H9 (cell line): ENCODE results near the gene RIOK1. TPM values are rescaled to one million over a fixed set of nuclear protein-coding genes. Genes with fewer than 3 reads are reported as not detected.
A peak's percentile ranks its signal among the peaks of the same experiment; 100 is the strongest.
"Not testable (repeated sequence)": the region's sequence is repeated elsewhere in the genome, so short reads cannot be mapped to it uniquely, and the experiment has no call there.

Experiments
- DNase-seq: peaks from one replicate; pipeline ENCODE4 v3.0.0-alpha.2; 2017
- H2AFZ ChIP-seq: one replicate; pipeline ENCODE4 v1.6.1; 2013; ENCODE audit warnings: mild to moderate bottlenecking, low read length, control low read depth, moderate library complexity
- H2AK5ac ChIP-seq: 2 replicates; pipeline ENCODE4 v1.6.1; 2013; ENCODE audit warnings: low read length, control low read depth, mixed read lengths; ENCODE audit not compliant: insufficient read length
- H2BK120ac ChIP-seq: one replicate; pipeline ENCODE4 v1.6.1; 2013; ENCODE audit warnings: low read depth, mild to moderate bottlenecking, low read length, control low read depth, inconsistent platforms; ENCODE audit not compliant: poor library complexity, severe bottlenecking
- H2BK12ac ChIP-seq: 2 replicates; pipeline ENCODE4 v1.6.1; 2013; ENCODE audit warnings: low read length, control low read depth, mixed read lengths, low read depth; ENCODE audit not compliant: insufficient read length
- H2BK15ac ChIP-seq: 2 replicates; pipeline ENCODE4 v1.6.1; 2013; ENCODE audit warnings: low read depth, low read length, control low read depth
- H2BK20ac ChIP-seq: one replicate; pipeline ENCODE4 v1.6.1; 2013; ENCODE audit warnings: low read depth, mild to moderate bottlenecking, low read length, control low read depth, inconsistent platforms; ENCODE audit not compliant: poor library complexity, severe bottlenecking
- H2BK5ac ChIP-seq: 2 replicates; pipeline ENCODE4 v1.6.1; 2013; ENCODE audit warnings: low read length, control low read depth, mixed read lengths; ENCODE audit not compliant: insufficient read length
- H3K14ac ChIP-seq: 2 replicates; pipeline ENCODE4 v1.6.1; 2013; ENCODE audit warnings: low read length, control low read depth; ENCODE audit not compliant: insufficient read depth
- H3K18ac ChIP-seq: 2 replicates; pipeline ENCODE4 v1.6.1; 2013; ENCODE audit warnings: low read depth, mild to moderate bottlenecking, mixed read lengths, low read length, control low read depth; ENCODE audit not compliant: insufficient read length
- H3K23ac ChIP-seq: 2 replicates; pipeline ENCODE4 v1.6.1; 2013; ENCODE audit warnings: low read length, control low read depth, mixed read lengths, low read depth; ENCODE audit not compliant: insufficient read length
- H3K23me2 ChIP-seq: 2 replicates; pipeline ENCODE4 v1.6.1; 2013; ENCODE audit warnings: low read depth, mild to moderate bottlenecking, mixed read lengths, low read length, control low read depth; ENCODE audit not compliant: insufficient read length, poor library complexity, severe bottlenecking
- H3K27ac ChIP-seq: 2 replicates; pipeline ENCODE4 v1.5.1; 2013; ENCODE audit warnings: low read length, control low read depth, mixed read lengths, low read depth; ENCODE audit not compliant: insufficient read length
- H3K27me3 ChIP-seq: 2 replicates; pipeline ENCODE4 v1.6.1; 2013; ENCODE audit warnings: low read length, control low read depth, inconsistent platforms; ENCODE audit not compliant: insufficient read depth
- H3K4ac ChIP-seq: 2 replicates; pipeline ENCODE4 v1.6.1; 2013; ENCODE audit warnings: low read depth, mild to moderate bottlenecking, control low read depth, inconsistent platforms, low read length, moderate library complexity
- H3K4me1 ChIP-seq: 2 replicates; pipeline ENCODE4 v1.6.1; 2013; ENCODE audit warnings: low read length, control low read depth, inconsistent platforms; ENCODE audit not compliant: insufficient read depth
- H3K4me2 ChIP-seq: 2 replicates; pipeline ENCODE4 v1.6.1; 2013; ENCODE audit warnings: low read length, control low read depth, mixed read lengths; ENCODE audit not compliant: insufficient read length, insufficient read depth
- H3K56ac ChIP-seq: 2 replicates; pipeline ENCODE4 v1.6.1; 2013; ENCODE audit warnings: low read depth, mild to moderate bottlenecking, mixed read lengths, low read length, control low read depth; ENCODE audit not compliant: insufficient read length
- H3K79me1 ChIP-seq: 2 replicates; pipeline ENCODE4 v1.6.1; 2013; ENCODE audit warnings: low read depth, mild to moderate bottlenecking, moderate library complexity, low read length, control low read depth, inconsistent platforms; ENCODE audit not compliant: insufficient read depth, poor library complexity, severe bottlenecking
- H3K79me2 ChIP-seq: 2 replicates; pipeline ENCODE4 v1.6.1; 2013; ENCODE audit warnings: low read length, control low read depth, inconsistent platforms; ENCODE audit not compliant: insufficient read depth
- H3K9ac ChIP-seq: 2 replicates; pipeline ENCODE4 v1.6.1; 2013; ENCODE audit warnings: low read length, control low read depth, mixed read lengths; ENCODE audit not compliant: insufficient read length; ENCODE audit errors: extremely low read depth
- H3K9me3 ChIP-seq: one replicate; pipeline ENCODE4 v1.6.1; 2013; ENCODE audit warnings: low read depth, low read length, inconsistent platforms; ENCODE audit not compliant: control insufficient read depth
- H3T11ph ChIP-seq: one replicate; pipeline ENCODE4 v1.6.1; 2013; ENCODE audit warnings: mild to moderate bottlenecking, low read length, control low read depth, inconsistent platforms
- H4K20me1 ChIP-seq: one replicate; pipeline ENCODE4 v1.6.1; 2013; ENCODE audit not compliant: control insufficient read depth, insufficient read length, insufficient read depth
- H4K5ac ChIP-seq: 2 replicates; pipeline ENCODE4 v1.6.1; 2013; ENCODE audit warnings: low read depth, mild to moderate bottlenecking, mixed read lengths, low read length, control low read depth; ENCODE audit not compliant: insufficient read length
- H4K8ac ChIP-seq: replicated peaks from 2 replicates; pipeline ENCODE4 v1.6.1; 2013; ENCODE audit warnings: low read length, control low read depth, mixed read lengths, low read depth; ENCODE audit not compliant: insufficient read length
- H4K91ac ChIP-seq: 2 replicates; pipeline ENCODE4 v1.6.1; 2013; ENCODE audit warnings: low read depth, mild to moderate bottlenecking, moderate library complexity, mixed read lengths, low read length, control low read depth; ENCODE audit not compliant: insufficient read length
- H3K27ac Mint-ChIP-seq, 3 experiments: 2 replicates in 2 of 3; 3 replicates in 1 of 3; pipeline ENCODE4 v1.8.0; 2020 to 2021; ENCODE audit warnings: mixed read lengths in 3 of 3, mild to moderate bottlenecking in 1 of 3, moderate library complexity in 1 of 3
- H3K27me3 Mint-ChIP-seq: 2 replicates; pipeline ENCODE4 v1.8.0; 2021; ENCODE audit warnings: low read depth, mild to moderate bottlenecking, moderate library complexity, mixed read lengths
- H3K36me3 Mint-ChIP-seq, 3 experiments: 2 replicates in 2 of 3; 3 replicates in 1 of 3; pipeline ENCODE4 v1.8.0; 2020 to 2021; ENCODE audit warnings: low read depth in 3 of 3, mixed read lengths in 3 of 3; ENCODE audit not compliant: insufficient read depth in 1 of 3
- H3K4me1 Mint-ChIP-seq, 2 experiments: 2 replicates each; pipeline ENCODE4 v1.8.0; 2020; ENCODE audit warnings: mixed read lengths in 2 of 2
- H3K4me3 Mint-ChIP-seq, 2 experiments: 2 replicates in 1 of 2; 3 replicates in 1 of 2; pipeline ENCODE4 v1.8.0; 2020 to 2021; ENCODE audit warnings: mild to moderate bottlenecking in 2 of 2, mixed read lengths in 2 of 2, moderate library complexity in 1 of 2
- H3K9me3 Mint-ChIP-seq, 2 experiments: 2 replicates in 1 of 2; 3 replicates in 1 of 2; pipeline ENCODE4 v1.8.0; 2020; ENCODE audit warnings: mild to moderate bottlenecking in 2 of 2, mixed read lengths in 2 of 2, moderate library complexity in 1 of 2
- WGBS: extraction: QIAGEN DNeasy Blood & Tissue Kit; methylation state at CpG from one replicate; pipeline ENCODE4 v1.1.7; 2013; ENCODE audit warnings: missing lambda C conversion rate, low lambda C conversion rate, mixed read lengths; ENCODE audit not compliant: insufficient read length; ENCODE audit errors: extremely low coverage; 5-methylcytosine and 5-hydroxymethylcytosine counted together
- total RNA-seq: library from RNA; stranded (reverse); gene quantifications from 2 replicates; pipeline ENCODE4 v1.2.1, GENCODE V29; 2021

Gene RIOK1
- total RNA-seq, 1 experiment from 2014 or later = 40.0 TPM

GRCh38 chr6:7347551-7347997 is 42.0 kb upstream of the RIOK1 start:
- not testable (repeated sequence) for H3K4ac ChIP-seq, H3K9me3 ChIP-seq, H3K27ac ChIP-seq, H3K9me3 Mint-ChIP-seq, H2AK5ac ChIP-seq, H3K79me1 ChIP-seq, H3K9ac ChIP-seq, H4K5ac ChIP-seq, H2BK120ac ChIP-seq, H4K91ac ChIP-seq, H3K27me3 Mint-ChIP-seq, H2BK5ac ChIP-seq, H3K23ac ChIP-seq, H2BK20ac ChIP-seq, H3K4me1 ChIP-seq, H3K27me3 ChIP-seq, H3K79me2 ChIP-seq, H3K36me3 Mint-ChIP-seq, H4K8ac ChIP-seq, H3K4me2 ChIP-seq, H2BK15ac ChIP-seq, H4K20me1 ChIP-seq, H3K4me3 Mint-ChIP-seq, H3T11ph ChIP-seq, H3K23me2 ChIP-seq, H2BK12ac ChIP-seq, H3K56ac ChIP-seq
- peak overlapping the region; percentile 71 to 96 (median 89); a peak in 6 of 7 replicates for H3K27ac Mint-ChIP-seq
- peak overlapping the region; percentile 88 for H2AFZ ChIP-seq
- no CpG with 5 or more reads among the region's 2 CpGs for WGBS
- H3K4me1 Mint-ChIP-seq = peaks cover 20 to 22% of the 10 kb centered on the region in 2 experiments
- H3K18ac ChIP-seq = peak overlapping the region; percentile 67
- peak overlapping the region; percentile 88; the same call in 1 of the 2 replicates for H3K14ac ChIP-seq
- DNase-seq = peak; percentile 56

- not testable (repeated sequence) for H3K27me3 ChIP-seq, H2BK12ac ChIP-seq, H2AFZ ChIP-seq, H3K4ac ChIP-seq, H2BK15ac ChIP-seq, H3K36me3 Mint-ChIP-seq, H3K9me3 Mint-ChIP-seq, H3K79me1 ChIP-seq, H3K18ac ChIP-seq, H4K5ac ChIP-seq, H3K23me2 ChIP-seq, DNase-seq, H2BK5ac ChIP-seq, H3K9ac ChIP-seq, H3K4me3 Mint-ChIP-seq, H2AK5ac ChIP-seq, H3K14ac ChIP-seq, H3K4me1 ChIP-seq, H3K79me2 ChIP-seq, H2BK120ac ChIP-seq, H3K27me3 Mint-ChIP-seq, H3K9me3 ChIP-seq, H4K91ac ChIP-seq, H3K23ac ChIP-seq, H3K4me2 ChIP-seq, H3K27ac ChIP-seq, H4K8ac ChIP-seq, H4K20me1 ChIP-seq, H3K56ac ChIP-seq, H2BK20ac ChIP-seq, H3K27ac Mint-ChIP-seq, H3T11ph ChIP-seq
- H3K4me1 Mint-ChIP-seq = peaks cover 20 to 21% of the 10 kb centered on the region in 2 experiments
- no CpG with 5 or more reads among the region's 1 CpG for WGBS
Observed at GRCh38 chr6:7350591-7350990, 39.0 kb upstream of the RIOK1 start.
